Prostate gland (tissue), 2 donors: ENCODE measurements around the gene ULK4. TPM values are rescaled to one million over a fixed set of nuclear protein-coding genes. Genes with fewer than 3 reads are reported as not detected.

ENCODE experiments used
- DNase-seq: peaks from one replicate; pipeline ENCODE4 v3.0.0-alpha.2; 2019; ENCODE audit warnings: low spot score
- H3K27ac ChIP-seq, 2 donors: fragments of 200-600 bp; sonication (generic); 2 replicates each; pipeline ENCODE4 v1.5.1; 2017 to 2019
- H3K27me3 ChIP-seq: fragments of 200-600 bp; sonication (generic); replicated peaks from 2 replicates; pipeline ENCODE4 v1.5.1; 2019; ENCODE audit not compliant: insufficient read depth
- H3K36me3 ChIP-seq, 2 donors: fragments of 200-600 bp; sonication (generic); 1 replicate in 1 of 2; 2 replicates in 1 of 2; pipeline versions ENCODE4 v1.5.1 to v1.8.1; 2017 to 2019
- H3K4me1 ChIP-seq: fragments of 200-600 bp; sonication (generic); replicated peaks from 2 replicates; pipeline ENCODE4 v1.5.1; 2019
- H3K4me3 ChIP-seq, 2 donors: fragments of 200-600 bp; sonication (generic); 2 replicates each; pipeline ENCODE4 v1.5.1; 2017 to 2019
- H3K9me3 ChIP-seq: fragments of 200-600 bp; sonication (generic); 2 replicates; pipeline ENCODE4 v1.5.1; 2017
- POLR2A ChIP-seq: fragments of 450-650 bp; IDR thresholded peaks from one replicate; pipeline ENCODE4 v1.6.1; 2016; ENCODE audit warnings: antibody characterized with exemption, mild to moderate bottlenecking
- POLR2AphosphoS5 ChIP-seq: sonication (generic); formaldehyde crosslinking; IDR thresholded peaks from one replicate; pipeline ENCODE4 v1.6.1; 2017; ENCODE audit warnings: antibody characterized with exemption
- WGBS: methylation state at CpG from one replicate; pipeline ENCODE4 v1.1.5; 2018; 5-methylcytosine and 5-hydroxymethylcytosine counted together
- intact Hi-C: fragments of 100-400 bp; cut with DNase I; formaldehyde crosslinking; loops from one replicate; pipeline ENCODE4 v1.14.2; 2022
- total RNA-seq, 2 donors: library from RNA; depleted of rRNA; stranded (reverse); fragments of >200 nt; gene quantifications; one replicate each; pipeline ENCODE4 v1.1.0, GENCODE V29; 2016
- TF ChIP-seq, protein P1 (sequence below), 4 experiments: fragments of 200-600 bp in 2 of 4; fragments of 450-650 bp in 2 of 4; sonication (generic) in 2 of 4; IDR thresholded peaks; 1 replicate in 3 of 4; 2 replicates in 1 of 4; pipeline ENCODE4 v1.5.1; 2016 to 2019; ENCODE audit warnings: antibody characterized with exemption in 4 of 4, mild to moderate bottlenecking in 2 of 4, moderate library complexity in 2 of 4

Gene ULK4
- total RNA-seq, 2 donors from 2014 or later = 23.1 to 33.7 TPM

DNA sequence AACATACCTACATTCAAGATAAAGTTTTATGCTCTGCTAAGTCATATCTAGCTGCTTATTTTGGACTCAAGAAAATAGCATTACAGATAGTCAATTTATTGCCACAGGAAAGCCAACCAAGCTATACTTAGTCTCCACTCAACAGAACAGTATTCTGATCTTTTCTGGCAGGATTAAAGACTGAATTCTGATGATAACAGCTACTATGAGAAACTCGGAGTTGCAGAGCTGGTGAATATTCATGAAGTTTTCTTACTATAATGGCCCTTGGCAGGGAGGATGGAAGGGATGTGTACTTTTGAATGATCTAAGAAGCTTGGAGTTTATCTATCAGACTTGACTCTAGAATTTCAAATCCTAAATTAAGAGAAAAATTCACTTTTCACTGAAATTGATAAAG, 524.9 kb downstream of the ULK4 start:
- intact Hi-C loops = no loop called here
- no peaks in the 10 kb centered on the region for H3K4me1 ChIP-seq

DNA sequence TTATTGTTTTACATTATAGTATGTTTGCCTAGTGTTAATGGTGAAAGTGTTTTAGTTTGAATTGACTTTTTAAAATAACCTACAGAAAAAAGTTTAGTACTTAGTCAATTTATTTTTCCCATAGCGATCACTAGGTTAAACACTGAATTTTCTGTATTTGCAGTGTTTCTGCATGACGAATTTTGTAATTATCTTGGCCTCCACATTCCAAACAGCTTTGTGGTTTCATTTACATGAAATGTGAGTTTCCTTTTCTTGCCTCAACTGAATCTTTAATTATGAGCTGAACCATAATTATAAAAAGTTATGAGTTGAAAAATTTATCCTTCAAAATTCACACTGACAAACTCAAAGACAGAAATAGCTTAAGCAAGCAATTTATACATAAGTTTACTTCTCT, 527.1 kb downstream of the ULK4 start:
- H3K4me3 ChIP-seq = no peak overlapping the region
- intact Hi-C loops = no loop called here
- no peaks in the 10 kb centered on the region for H3K9me3 ChIP-seq
- TF ChIP-seq, protein P1, sequence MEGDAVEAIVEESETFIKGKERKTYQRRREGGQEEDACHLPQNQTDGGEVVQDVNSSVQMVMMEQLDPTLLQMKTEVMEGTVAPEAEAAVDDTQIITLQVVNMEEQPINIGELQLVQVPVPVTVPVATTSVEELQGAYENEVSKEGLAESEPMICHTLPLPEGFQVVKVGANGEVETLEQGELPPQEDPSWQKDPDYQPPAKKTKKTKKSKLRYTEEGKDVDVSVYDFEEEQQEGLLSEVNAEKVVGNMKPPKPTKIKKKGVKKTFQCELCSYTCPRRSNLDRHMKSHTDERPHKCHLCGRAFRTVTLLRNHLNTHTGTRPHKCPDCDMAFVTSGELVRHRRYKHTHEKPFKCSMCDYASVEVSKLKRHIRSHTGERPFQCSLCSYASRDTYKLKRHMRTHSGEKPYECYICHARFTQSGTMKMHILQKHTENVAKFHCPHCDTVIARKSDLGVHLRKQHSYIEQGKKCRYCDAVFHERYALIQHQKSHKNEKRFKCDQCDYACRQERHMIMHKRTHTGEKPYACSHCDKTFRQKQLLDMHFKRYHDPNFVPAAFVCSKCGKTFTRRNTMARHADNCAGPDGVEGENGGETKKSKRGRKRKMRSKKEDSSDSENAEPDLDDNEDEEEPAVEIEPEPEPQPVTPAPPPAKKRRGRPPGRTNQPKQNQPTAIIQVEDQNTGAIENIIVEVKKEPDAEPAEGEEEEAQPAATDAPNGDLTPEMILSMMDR (IDR thresholded peaks at IDR 0.05) = no peak
- TF ChIP-seq POLR2A (no peak), POLR2AphosphoS5 (no peak)
- no peak overlapping the region for H3K27ac ChIP-seq
- H3K27me3 ChIP-seq = no peaks in the 10 kb centered on the region
- WGBS = 85% methylated on average over 2 of the region's 2 CpGs
- no peak for DNase-seq
- H3K4me1 ChIP-seq = no peaks in the 10 kb centered on the region
- H3K36me3 ChIP-seq = no peaks in the 10 kb centered on the region

More for the DNA sequence above, 524.9 kb downstream of the ULK4 start:
- Histone ChIP-seq H3K27ac (no peak overlapping the region), H3K9me3 (no peaks in the 10 kb centered on the region), H3K36me3 (no peaks in the 10 kb centered on the region), H3K4me3 (no peak overlapping the region), H3K27me3 (no peaks in the 10 kb centered on the region)
- no peak for DNase-seq
- 81% methylated on average over 1 of the region's 1 CpG for WGBS
- TF ChIP-seq POLR2AphosphoS5 (no peak), POLR2A (no peak)
- TF ChIP-seq, protein P1 (IDR thresholded peaks at IDR 0.05) = no peak

DNA sequence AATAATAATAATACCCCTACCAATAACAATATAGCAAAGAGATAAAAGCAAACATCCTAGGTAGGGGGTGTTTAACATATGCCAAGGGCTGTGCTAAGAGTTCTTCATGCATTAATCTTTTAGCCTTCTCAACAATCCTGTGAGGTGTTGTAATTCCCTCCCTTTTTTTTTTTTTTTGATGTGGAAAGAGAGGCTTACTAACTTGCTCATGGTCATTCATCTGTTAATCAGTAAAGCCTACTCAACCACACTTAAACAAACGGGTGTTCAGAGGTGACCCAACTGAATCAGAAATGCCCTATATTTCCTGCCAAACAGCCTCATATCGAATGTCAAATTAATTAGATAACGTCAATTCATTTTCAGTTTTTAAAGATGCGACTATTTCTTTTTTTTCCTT, 530.5 kb downstream of the ULK4 start:
- no peak for DNase-seq
- H3K9me3 ChIP-seq = no peaks in the 10 kb centered on the region
- no peak for TF ChIP-seq POLR2A
- TF ChIP-seq POLR2AphosphoS5 = no peak
- TF ChIP-seq, protein P1 (IDR thresholded peaks at IDR 0.05) = no peak
- H3K4me1 ChIP-seq = no peaks in the 10 kb centered on the region
- no peak overlapping the region for H3K4me3 ChIP-seq
- H3K27ac ChIP-seq = no peak overlapping the region
- H3K36me3 ChIP-seq = no peaks in the 10 kb centered on the region
- H3K27me3 ChIP-seq = no peaks in the 10 kb centered on the region
- intact Hi-C loops = no loop called here
- WGBS = 94% methylated on average over 4 of the region's 4 CpGs

DNA sequence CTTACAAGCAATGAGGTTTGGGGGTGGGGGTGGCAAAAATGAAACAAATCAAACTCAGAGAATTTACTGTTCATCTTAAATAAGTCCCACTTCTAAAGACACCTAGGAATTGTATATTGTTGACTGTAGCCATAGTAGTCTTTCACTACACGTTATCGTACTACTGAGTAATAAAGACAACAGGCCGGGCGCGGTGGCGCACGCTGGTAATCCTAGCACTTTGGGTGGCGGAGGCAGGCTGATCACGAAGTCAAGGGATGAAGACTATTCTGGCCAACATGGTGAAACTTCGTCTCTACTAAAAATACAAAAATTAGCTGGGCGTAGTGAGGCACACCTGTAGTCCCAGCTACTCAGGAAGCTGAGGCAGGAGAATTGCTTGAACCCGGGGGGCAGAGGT, 531.0 kb downstream of the ULK4 start:
- intact Hi-C loops = no loop called here
- no peaks in the 10 kb centered on the region for H3K9me3 ChIP-seq

DNA sequence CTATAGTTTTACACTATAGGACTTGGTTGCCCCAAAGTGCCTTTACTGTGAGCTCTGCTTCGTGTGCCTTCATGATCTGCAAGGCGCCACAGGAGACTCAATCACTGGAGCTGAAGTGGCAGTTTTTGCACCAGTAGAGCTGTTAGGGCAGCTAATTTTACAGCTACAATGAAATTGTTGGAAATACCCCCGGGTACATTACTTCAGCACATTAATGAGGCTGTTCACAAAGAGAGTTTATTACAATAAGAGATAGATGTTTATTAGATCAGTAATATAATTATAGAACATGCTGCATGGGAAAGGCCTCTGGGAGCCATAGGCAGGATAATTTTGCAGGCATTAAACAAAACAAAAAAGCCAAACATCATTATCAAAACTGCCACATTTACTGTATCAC, 531.5 kb downstream of the ULK4 start:
- DNase-seq = no peak
- no peak overlapping the region for H3K27ac ChIP-seq
- H3K36me3 ChIP-seq = no peaks in the 10 kb centered on the region
- H3K9me3 ChIP-seq = no peaks in the 10 kb centered on the region
- intact Hi-C loops = no loop called here
- TF ChIP-seq, protein P1 (IDR thresholded peaks at IDR 0.05) = no peak
- TF ChIP-seq POLR2AphosphoS5 (no peak), POLR2A (no peak)
- H3K4me1 ChIP-seq = no peaks in the 10 kb centered on the region
- H3K4me3 ChIP-seq = no peak overlapping the region
- H3K27me3 ChIP-seq = no peaks in the 10 kb centered on the region
- 69% methylated on average over 3 of the region's 3 CpGs for WGBS

More for the DNA sequence above, 531.0 kb downstream of the ULK4 start:
- 97% methylated on average over 12 of the region's 12 CpGs for WGBS
- Histone ChIP-seq H3K36me3 (no peaks in the 10 kb centered on the region), H3K4me1 (no peaks in the 10 kb centered on the region), H3K27ac (no peak overlapping the region), H3K27me3 (no peaks in the 10 kb centered on the region), H3K4me3 (no peak overlapping the region)
- DNase-seq = no peak
- TF ChIP-seq, protein P1 (IDR thresholded peaks at IDR 0.05) = no peak
- TF ChIP-seq POLR2A (no peak), POLR2AphosphoS5 (no peak)
